WTC11 (cell line): ENCODE results near the gene BRSK1.

Source experiments
- AFF4 ChIP-seq: sonication (generic); formaldehyde crosslinking; IDR thresholded peaks from 2 replicates; pipeline ENCODE4 v1.8.1; 2023; ENCODE audit warnings: mild to moderate bottlenecking, missing genetic modification reagents, borderline replicate concordance
- CTCF ChIP-seq: fragments of 200-600 bp; IDR thresholded peaks from 2 replicates; pipeline ENCODE4 v1.8.0; 2022; ENCODE audit warnings: antibody characterized with exemption
- ELF4 ChIP-seq: sonication (generic); formaldehyde crosslinking; IDR thresholded peaks from 2 replicates; pipeline ENCODE4 v1.8.1; 2022; ENCODE audit warnings: low read depth, mild to moderate bottlenecking, moderate library complexity, missing genetic modification reagents
- ESRRA ChIP-seq: sonication (generic); formaldehyde crosslinking; IDR thresholded peaks from 2 replicates; pipeline ENCODE4 v1.8.1; 2022; ENCODE audit warnings: mild to moderate bottlenecking, missing genetic modification reagents, borderline replicate concordance
- FOXJ3 ChIP-seq: sonication (generic); formaldehyde crosslinking; IDR thresholded peaks from 2 replicates; pipeline ENCODE4 v1.9.0; 2021; ENCODE audit warnings: missing genetic modification reagents, mild to moderate bottlenecking, borderline replicate concordance
- JAZF1 ChIP-seq: fragments of 250-450 bp; sonication (Bioruptor Pico); IDR thresholded peaks from 2 replicates; pipeline ENCODE4 v1.9.0; 2021; ENCODE audit warnings: moderate library complexity, mild to moderate bottlenecking, inconsistent platforms
- NR3C1 ChIP-seq: sonication (generic); formaldehyde crosslinking; conservative IDR thresholded peaks from 2 replicates; pipeline ENCODE4 v1.8.1; 2023; ENCODE audit warnings: low read depth, mild to moderate bottlenecking, missing genetic modification reagents
- SP1 ChIP-seq: sonication (generic); formaldehyde crosslinking; conservative IDR thresholded peaks from 2 replicates; pipeline ENCODE4 v1.8.1; 2022; ENCODE audit warnings: missing genetic modification reagents
- STAT6 ChIP-seq: sonication (generic); formaldehyde crosslinking; conservative IDR thresholded peaks from 2 replicates; pipeline ENCODE4 v1.8.1; 2023; ENCODE audit warnings: mild to moderate bottlenecking, low read depth, missing genetic modification reagents, moderate library complexity
- TEAD4 ChIP-seq: sonication (generic); formaldehyde crosslinking; IDR thresholded peaks from 2 replicates; pipeline ENCODE4 v1.8.0; 2022; ENCODE audit warnings: mild to moderate bottlenecking, missing genetic modification reagents
- ZBTB21 ChIP-seq: sonication (generic); formaldehyde crosslinking; IDR thresholded peaks from 2 replicates; pipeline ENCODE4 v1.8.1; 2023; ENCODE audit warnings: mild to moderate bottlenecking, missing genetic modification reagents, borderline replicate concordance
- ZNF232 ChIP-seq: sonication (generic); formaldehyde crosslinking; IDR thresholded peaks from 2 replicates; pipeline ENCODE4 v1.8.0; 2022; ENCODE audit warnings: mild to moderate bottlenecking, missing genetic modification reagents
- TF ChIP-seq, protein P1 (sequence below): sonication (generic); formaldehyde crosslinking; IDR thresholded peaks from 2 replicates; pipeline ENCODE4 v1.8.1; 2022; ENCODE audit warnings: low read depth, mild to moderate bottlenecking, moderate library complexity, missing genetic modification reagents, borderline replicate concordance

GRCh38 chr19:55315956-55316525, 32.2 kb downstream of the BRSK1 start:
- no peak for TF ChIP-seq CTCF
- no peak for TF ChIP-seq JAZF1 (CRISPR knock-in tag)
- TF ChIP-seq, protein P1, sequence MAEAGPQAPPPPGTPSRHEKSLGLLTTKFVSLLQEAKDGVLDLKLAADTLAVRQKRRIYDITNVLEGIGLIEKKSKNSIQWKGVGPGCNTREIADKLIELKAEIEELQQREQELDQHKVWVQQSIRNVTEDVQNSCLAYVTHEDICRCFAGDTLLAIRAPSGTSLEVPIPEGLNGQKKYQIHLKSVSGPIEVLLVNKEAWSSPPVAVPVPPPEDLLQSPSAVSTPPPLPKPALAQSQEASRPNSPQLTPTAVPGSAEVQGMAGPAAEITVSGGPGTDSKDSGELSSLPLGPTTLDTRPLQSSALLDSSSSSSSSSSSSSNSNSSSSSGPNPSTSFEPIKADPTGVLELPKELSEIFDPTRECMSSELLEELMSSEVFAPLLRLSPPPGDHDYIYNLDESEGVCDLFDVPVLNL (CRISPR knock-in tag), result no peak
- no peak for TF ChIP-seq AFF4 (CRISPR knock-in tag)
- no peak for TF ChIP-seq ELF4 (CRISPR knock-in tag)
- no peak for TF ChIP-seq TEAD4 (CRISPR knock-in tag)
- no peak for TF ChIP-seq FOXJ3 (CRISPR knock-in tag)
- no peak for TF ChIP-seq ESRRA (CRISPR knock-in tag)
- no peak for TF ChIP-seq ZBTB21 (CRISPR knock-in tag)
- no peak for TF ChIP-seq STAT6 (CRISPR knock-in tag)
- TF ChIP-seq NR3C1 (CRISPR knock-in tag), result no peak
- TF ChIP-seq SP1 (CRISPR knock-in tag), result no peak
- TF ChIP-seq ZNF232 (CRISPR knock-in tag), result no peak
